Keratinocyte (primary cell): ENCODE results near the gene NDUFA12.

Experiments used
- CTCF ChIP-seq, 3 experiments: IDR thresholded peaks in 1 of 3; conservative IDR thresholded peaks in 1 of 3; optimal IDR thresholded peaks in 1 of 3; 2 replicates in 2 of 3; 3 replicates in 1 of 3; pipeline versions ENCODE3 to v1.5.1; 2011; ENCODE audit warnings: low read length in 3 of 3, mild to moderate bottlenecking in 3 of 3, moderate library complexity in 2 of 3, control low read depth in 1 of 3, inconsistent platforms in 1 of 3; ENCODE audit not compliant: insufficient read depth in 2 of 3; ENCODE audit errors: extremely low read depth in 1 of 3
- EZH2 ChIP-seq: IDR thresholded peaks from one replicate; pipeline ENCODE4 v1.6.1; 2012; ENCODE audit warnings: inconsistent platforms, mild to moderate bottlenecking, low read length, moderate library complexity

- TF ChIP-seq CTCF (optimal IDR thresholded peaks at IDR 0.05 in 1 of 3, IDR thresholded peaks at IDR 0.05 in 1 of 3, conservative IDR thresholded peaks at IDR 0.05 in 1 of 3; ENCODE audit: extremely low read depth in 1 of 3, insufficient read depth in 2 of 3, low read length in 3 of 3) (peak in 2 of 3 experiments; percentile 10 to 16), EZH2 (no peak)
Measured at GRCh38 chr12:94994312-94994711, 9.2 kb downstream of the NDUFA12 start.
